MCF 10A (cell line): ENCODE data around the gene PCK2. TPM values are rescaled to one million over a fixed set of nuclear protein-coding genes. Genes with fewer than 3 reads are reported as not detected.

Source experiments
- BruUV-seq: library from RNA; stranded (reverse); fragments of 400-500 nt; replicated peaks from 2 replicates; lab custom pipeline; 2021; lab: Mats Ljungman, UMichigan
- CTCF ChIA-PET: fragments of 300-600 bp; sonication (Branson Sonifier 250); formaldehyde crosslinking; extraction: SDS; loops from one replicate; lab custom pipeline; 2021; ENCODE audit warnings: antibody characterized with exemption, inconsistent platforms; lab: Yijun Ruan, JAX
- POLR2A ChIA-PET: fragments of 300-600, 350-650 bp; sonication (Branson Sonifier 250); formaldehyde crosslinking; extraction: SDS; loops from one replicate; lab custom pipeline; 2020; ENCODE audit warnings: antibody characterized with exemption, inconsistent platforms; lab: Yijun Ruan, JAX
- DNase-seq: peaks from one replicate; pipeline ENCODE4 v3.0.0-alpha.2; 2018; ENCODE audit not compliant: unreplicated experiment
- H3K27ac Mint-ChIP-seq: one replicate; pipeline ENCODE4 v1.8.0; 2022; ENCODE audit warnings: mild to moderate bottlenecking, low read depth, mixed read lengths; ENCODE audit not compliant: unreplicated experiment
- H3K27me3 Mint-ChIP-seq: one replicate; pipeline ENCODE4 v1.8.0; 2022; ENCODE audit warnings: mixed read lengths; ENCODE audit not compliant: insufficient read depth, unreplicated experiment
- H3K36me3 Mint-ChIP-seq: one replicate; pipeline ENCODE4 v1.8.0; 2022; ENCODE audit warnings: mild to moderate bottlenecking, moderate library complexity, mixed read lengths; ENCODE audit not compliant: insufficient read depth, unreplicated experiment
- H3K4me1 Mint-ChIP-seq: one replicate; pipeline ENCODE4 v1.8.0; 2022; ENCODE audit warnings: mixed read lengths; ENCODE audit not compliant: insufficient read depth, unreplicated experiment
- H3K4me3 Mint-ChIP-seq: one replicate; pipeline ENCODE4 v1.8.0; 2022; ENCODE audit warnings: mild to moderate bottlenecking, moderate library complexity, mixed read lengths; ENCODE audit not compliant: unreplicated experiment
- H3K9me3 Mint-ChIP-seq: one replicate; pipeline ENCODE4 v1.8.0; 2022; ENCODE audit warnings: mixed read lengths; ENCODE audit not compliant: unreplicated experiment
- CTCF ChIP-seq: fragments of 200-600 bp; IDR thresholded peaks from one replicate; pipeline ENCODE4 v1.8.0; 2022; ENCODE audit warnings: antibody characterized with exemption, mild to moderate bottlenecking; ENCODE audit not compliant: unreplicated experiment
- intact Hi-C: fragments of 100-400 bp; cut with micrococcal nuclease; formaldehyde crosslinking; loops from 2 replicates; pipeline ENCODE4 v1.14.1; 2022
- total RNA-seq: library from RNA; stranded (reverse); gene quantifications from 2 replicates; pipeline ENCODE4 v1.2.3, GENCODE V29; 2022

Gene PCK2
- total RNA-seq, 1 experiment from 2014 or later: 112 TPM

GRCh38 chr14:24062216-24062980 is 31.7 kb upstream of the PCK2 start:
- ChIA-PET POLR2A (no interaction called here), CTCF (interaction anchor here (0.7 to 3.9 kb wide), 4 partner anchors 19 to 56 kb away, joined by 3 to 18 read pairs (median 6); no protein-coding TSS in a partner anchor)
- no peak for DNase-seq
- Mint-ChIP-seq H3K4me1 (no peaks in the 10 kb centered on the region), H3K36me3 (no peaks in the 10 kb centered on the region), H3K4me3 (no peak overlapping the region), H3K27me3 (peaks cover 12% of the 10 kb centered on the region), H3K9me3 (no peaks in the 10 kb centered on the region), H3K27ac (no peak overlapping the region)
- TF ChIP-seq CTCF: no peak
- BruUV-seq: no TSS peak
- intact Hi-C loops: no loop called here

GRCh38 chr14:24063263-24063836 is 30.8 kb upstream of the PCK2 start:
- CTCF ChIA-PET: interaction anchor here (0.6 to 3.9 kb wide), 4 partner anchors 22 to 420 kb away, joined by 3 to 18 read pairs (median 3); no protein-coding TSS in a partner anchor
- Mint-ChIP-seq H3K9me3 (no peaks in the 10 kb centered on the region), H3K4me3 (no peak overlapping the region), H3K36me3 (no peaks in the 10 kb centered on the region), H3K27ac (no peak overlapping the region), H3K4me1 (no peaks in the 10 kb centered on the region), H3K27me3 (peaks cover 14% of the 10 kb centered on the region)
- no peak for DNase-seq
- no TSS peak for BruUV-seq
- POLR2A ChIA-PET: no interaction called here
- no peak for TF ChIP-seq CTCF
- intact Hi-C loops: no loop called here

- no peak for TF ChIP-seq CTCF
- Mint-ChIP-seq H3K27me3 (peaks cover 23% of the 10 kb centered on the region), H3K9me3 (no peaks in the 10 kb centered on the region), H3K36me3 (no peaks in the 10 kb centered on the region), H3K27ac (no peak overlapping the region), H3K4me1 (no peaks in the 10 kb centered on the region), H3K4me3 (no peak overlapping the region)
- ChIA-PET POLR2A (no interaction called here), CTCF (interaction anchor here (0.6 to 3.9 kb wide), 4 partner anchors 21 to 421 kb away, joined by 3 to 18 read pairs (median 3); no protein-coding TSS in a partner anchor)
- intact Hi-C loops: no loop called here
- no TSS peak for BruUV-seq
- DNase-seq: no peak
Measured at GRCh38 chr14:24064091-24064795, 29.9 kb upstream of the PCK2 start.

- no peak for DNase-seq
- Mint-ChIP-seq H3K4me3 (no peak overlapping the region), H3K4me1 (no peaks in the 10 kb centered on the region), H3K27me3 (peaks cover 29% of the 10 kb centered on the region), H3K27ac (no peak overlapping the region), H3K36me3 (no peaks in the 10 kb centered on the region), H3K9me3 (no peaks in the 10 kb centered on the region)
- no TSS peak for BruUV-seq
- intact Hi-C loops: no loop called here
- ChIA-PET POLR2A (interaction anchor here (0.6 kb wide), 1 partner anchor 16 kb away, joined by 3 read pairs; no protein-coding TSS in a partner anchor), CTCF (interaction anchor here (0.6 to 1.0 kb wide), 2 partner anchors 15 to 26 kb away, joined by 3 to 4 read pairs; no protein-coding TSS in a partner anchor)
- TF ChIP-seq CTCF: no peak
Measured at GRCh38 chr14:24064856-24065255, 29.3 kb upstream of the PCK2 start.
